HG03520 (cell line): ENCODE results near the gene TP53AIP1.

ENCODE experiments used
- ATAC-seq: cut with Tn5 transposase; IDR thresholded peaks from one replicate; pipeline ENCODE4 v1.9.1; 2021; ENCODE audit warnings: mild to moderate bottlenecking, moderate library complexity; ENCODE audit not compliant: unreplicated experiment

Gene TP53AIP1

GRCh38 chr11:128892866-128893565, 49.7 kb downstream of the TP53AIP1 start:
- no peak for ATAC-seq

- no peak for ATAC-seq
Observed at GRCh38 chr11:128891913-128892398, 50.7 kb downstream of the TP53AIP1 start.

GRCh38 chr11:128890543-128891368, 51.9 kb downstream of the TP53AIP1 start, which contains the start of gene KCNJ5:
Gene KCNJ5, plus strand, starts transcription at chr11:128891356. Its CDS starts 19,918 bp downstream, at chr11:128911274.
- no peak for ATAC-seq

GRCh38 chr11:128890216-128890542, 52.5 kb downstream of the TP53AIP1 start:
- no peak for ATAC-seq

GRCh38 chr11:128889657-128890213, 52.9 kb downstream of the TP53AIP1 start:
- ATAC-seq, result no peak

GRCh38 chr11:128888034-128888985, 54.4 kb downstream of the TP53AIP1 start:
- no peak for ATAC-seq

GRCh38 chr11:128886406-128887124, 56.1 kb downstream of the TP53AIP1 start:
- no peak for ATAC-seq
